T-helper 9 cell (primary cell): ENCODE measurements around the gene SLBP.

Experiments used
- DNase-seq: peaks from one replicate; pipeline ENCODE4 v3.0.0-alpha.2; 2020

Gene SLBP

DNA sequence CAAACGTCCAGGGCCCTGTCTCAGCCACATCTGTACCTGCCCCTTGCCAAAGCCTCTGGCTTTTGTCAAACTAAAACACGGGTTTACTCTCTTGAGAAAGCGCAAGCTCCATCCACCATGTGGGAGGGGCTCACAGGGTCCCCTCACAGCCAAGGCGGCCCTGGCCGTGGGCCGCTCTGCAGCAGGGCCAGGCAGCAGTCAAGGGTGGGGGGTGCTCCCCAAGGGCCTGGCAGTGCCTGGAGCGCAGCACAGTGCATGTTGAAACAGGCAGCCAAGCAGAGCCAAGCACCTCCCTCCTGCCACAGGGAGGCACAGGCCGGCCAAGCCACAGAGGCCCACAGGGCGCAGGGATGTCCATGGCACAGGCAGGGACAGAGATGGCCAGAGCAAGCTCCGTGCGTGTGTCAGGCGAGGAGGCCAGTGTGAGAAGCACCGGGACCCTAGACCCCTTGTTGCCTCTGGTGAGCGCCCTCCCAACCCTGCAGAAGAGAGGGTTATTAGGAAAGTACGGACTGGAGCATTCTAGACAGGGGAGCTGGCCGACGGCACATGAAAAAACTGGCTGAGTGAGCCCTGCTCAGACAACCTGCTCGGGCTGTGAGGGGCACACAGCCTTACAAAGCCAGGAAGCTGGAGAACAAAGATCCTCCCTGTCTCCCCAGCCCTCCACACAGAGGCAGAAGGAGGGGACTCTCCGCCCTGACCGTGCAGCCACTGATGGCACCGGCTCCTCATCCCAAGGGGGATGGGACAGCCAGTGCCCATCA, 67.0 kb downstream of the SLBP start:
- no peak for DNase-seq

DNA sequence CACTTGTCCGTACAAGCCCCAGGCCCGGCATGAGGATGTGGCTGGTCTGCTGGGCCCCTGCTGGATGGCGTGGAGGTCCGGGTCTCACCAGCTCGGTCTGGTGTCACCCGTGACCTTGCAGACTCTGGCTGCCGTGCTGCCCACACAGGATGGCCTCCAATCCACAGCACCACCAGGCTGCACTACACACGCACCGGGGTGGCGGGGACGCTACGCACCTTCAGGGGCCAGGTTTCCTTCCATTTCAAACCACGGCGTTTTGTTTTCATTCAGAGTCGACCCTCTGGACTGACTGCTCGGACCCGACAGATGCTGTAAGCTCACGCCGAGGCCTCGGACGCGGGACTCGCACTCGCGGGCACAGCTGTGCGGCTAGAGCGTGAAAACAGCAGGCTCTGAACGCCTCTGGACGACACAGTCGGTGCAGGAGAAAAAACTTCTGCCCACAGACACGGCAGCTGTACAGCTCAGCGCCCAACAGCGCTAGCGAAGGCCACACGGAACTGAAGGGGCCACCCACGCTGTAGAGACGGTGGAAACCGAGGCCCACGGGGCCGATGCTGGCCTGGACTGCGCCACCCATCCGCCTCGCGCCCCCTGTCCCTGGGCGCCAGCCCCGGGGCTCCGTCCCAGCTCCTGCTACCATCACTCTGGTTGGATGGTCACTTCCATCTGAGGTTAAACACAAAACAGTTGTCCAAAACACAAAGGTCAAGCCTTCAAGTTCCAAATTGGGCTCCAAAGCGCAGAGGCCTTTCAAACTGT, 68.0 kb downstream of the SLBP start:
- no peak for DNase-seq
